NCI-H1105 treated with DMSO at 0.1 percent for 48 hours (cell line): ENCODE data around the gene GTF2IRD1.
"Not testable (repeated sequence)": the region's sequence is repeated elsewhere in the genome, so short reads cannot be mapped to it uniquely, and the experiment has no call there.

Experiments
- DNase-seq: peaks from one replicate; lab custom pipeline; 2025; lab: John Stamatoyannopoulos, UW

Gene GTF2IRD1

DNA sequence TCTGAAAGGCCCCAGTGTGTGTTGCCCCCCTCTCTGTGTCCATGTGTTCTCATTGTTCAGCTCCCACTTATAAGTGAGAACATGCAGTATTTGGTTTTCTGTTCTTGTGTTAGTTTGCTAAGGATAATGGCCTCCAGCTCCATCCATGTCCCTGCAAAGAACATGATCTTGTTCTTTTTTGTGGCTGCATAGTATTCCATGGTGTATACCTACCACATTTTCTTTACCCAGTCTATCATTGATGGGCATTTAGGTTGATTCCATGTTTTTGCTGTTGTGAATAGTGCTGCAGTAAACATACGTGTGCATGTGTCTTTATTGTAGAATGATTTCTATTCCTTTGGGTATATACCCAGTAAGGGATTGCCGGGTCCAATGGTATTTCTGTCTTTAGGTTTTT is 37.8 kb downstream of the GTF2IRD1 start:
- DNase-seq, result not testable (repeated sequence)

DNA sequence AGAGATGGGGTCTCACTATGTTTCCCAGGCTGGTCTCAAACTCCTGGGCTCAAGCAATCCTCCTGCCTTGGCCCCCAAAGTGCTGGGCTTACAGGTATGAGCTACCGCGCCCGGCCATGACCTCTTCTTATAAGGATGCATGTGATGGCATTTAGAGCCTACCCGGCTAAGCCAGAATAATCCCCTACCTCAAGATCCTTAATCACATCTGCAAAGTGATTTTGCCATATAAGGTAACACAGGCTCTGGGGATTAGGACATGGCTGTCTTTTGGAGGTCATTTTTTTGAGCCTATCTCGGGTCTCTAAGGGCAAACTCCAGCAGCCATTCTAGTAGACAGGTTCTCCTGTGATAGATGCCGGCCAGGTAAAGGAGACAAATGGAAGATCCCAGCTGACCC is 39.6 kb downstream of the GTF2IRD1 start:
- DNase-seq, result no peak

DNA sequence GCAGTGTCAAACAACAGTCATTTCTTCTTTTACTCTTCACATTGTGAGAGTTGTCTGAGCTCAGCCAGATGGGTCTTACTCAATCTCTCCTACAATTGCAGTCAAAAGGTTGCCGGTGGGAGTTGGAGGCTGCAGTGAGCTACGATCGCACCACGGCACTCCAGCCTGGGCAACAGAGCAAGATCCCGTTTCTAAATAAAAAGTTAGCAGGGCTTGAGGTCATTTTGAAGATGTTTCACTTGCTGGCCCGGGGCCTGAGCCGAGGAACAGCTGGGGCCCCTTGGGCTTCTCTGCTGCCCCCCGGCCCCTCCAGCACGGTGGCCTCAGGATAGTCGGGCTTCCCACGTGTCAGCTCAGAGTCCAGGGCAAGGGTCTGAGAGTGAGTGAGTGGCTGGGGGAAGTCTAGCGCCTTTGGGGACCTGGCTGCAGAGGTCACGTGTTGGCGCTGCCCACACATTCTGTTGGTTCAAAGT is 40.4 kb downstream of the GTF2IRD1 start:
- no peak for DNase-seq

DNA sequence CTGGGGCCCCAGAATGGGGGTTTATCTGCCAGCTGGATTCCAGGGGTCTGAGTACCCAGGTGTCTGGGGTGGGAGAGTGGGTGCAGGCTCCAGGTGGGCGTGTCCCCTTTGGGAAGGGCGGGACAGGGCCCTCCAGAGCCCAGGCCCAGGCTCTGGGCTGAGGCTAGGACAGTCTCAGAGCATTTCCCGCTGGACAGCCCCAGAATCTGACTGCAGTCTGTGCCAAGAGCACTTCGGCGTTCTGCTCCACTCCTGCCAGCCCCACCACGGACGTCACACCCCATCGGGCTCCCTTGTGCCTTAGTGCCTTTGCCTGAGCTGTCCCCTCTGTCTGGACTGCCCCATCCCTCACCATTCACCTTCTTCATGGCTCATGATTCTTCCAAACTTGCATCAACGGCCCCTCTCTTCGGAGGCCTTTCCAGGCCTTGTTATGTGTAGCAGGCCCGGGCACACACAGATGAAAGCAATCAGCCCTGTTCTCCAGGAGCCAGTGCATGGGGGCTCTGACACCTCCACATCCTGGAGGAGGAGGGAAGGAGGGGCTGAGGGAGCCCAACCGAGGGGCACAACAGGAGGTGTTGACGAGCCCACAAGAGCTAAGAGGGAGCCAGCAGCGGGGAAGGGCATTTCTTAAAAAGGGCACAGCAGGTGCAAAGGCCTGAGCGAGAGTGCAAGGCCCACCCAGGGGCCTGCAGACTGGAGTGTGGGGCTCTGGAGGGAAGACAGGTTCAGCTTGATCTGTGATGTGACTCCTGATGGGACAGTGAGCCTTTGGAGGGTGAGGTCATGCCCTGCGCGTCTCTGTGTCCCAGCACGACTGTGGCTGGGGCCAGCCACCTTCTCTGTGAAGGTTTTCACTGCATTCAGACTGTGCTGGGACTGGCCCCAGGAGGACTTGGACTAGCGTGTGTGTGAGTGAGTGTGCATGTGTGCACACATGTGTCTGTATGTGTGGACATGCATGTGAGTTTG is 41.7 kb downstream of the GTF2IRD1 start:
- DNase-seq, result no peak

DNA sequence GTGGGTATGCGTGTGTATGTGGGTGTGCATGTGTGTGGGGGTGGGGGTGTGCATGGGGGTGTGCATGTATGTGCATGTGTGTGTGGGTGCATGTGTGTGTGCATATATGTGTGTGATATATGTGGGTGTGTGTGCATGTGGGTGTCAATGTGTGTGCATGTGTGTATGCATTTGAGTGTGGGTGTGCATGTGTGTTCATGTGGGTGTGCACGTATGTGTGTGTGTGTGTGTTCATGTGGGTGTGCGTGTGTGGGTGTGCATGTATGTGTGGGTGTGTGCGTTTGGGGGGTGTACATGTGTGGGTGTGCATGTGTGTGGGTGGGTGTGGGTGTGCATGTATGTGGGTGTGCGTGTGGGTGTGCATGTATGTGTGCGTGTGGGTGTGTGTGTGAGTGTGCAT is 42.6 kb downstream of the GTF2IRD1 start:
- no peak for DNase-seq

DNA sequence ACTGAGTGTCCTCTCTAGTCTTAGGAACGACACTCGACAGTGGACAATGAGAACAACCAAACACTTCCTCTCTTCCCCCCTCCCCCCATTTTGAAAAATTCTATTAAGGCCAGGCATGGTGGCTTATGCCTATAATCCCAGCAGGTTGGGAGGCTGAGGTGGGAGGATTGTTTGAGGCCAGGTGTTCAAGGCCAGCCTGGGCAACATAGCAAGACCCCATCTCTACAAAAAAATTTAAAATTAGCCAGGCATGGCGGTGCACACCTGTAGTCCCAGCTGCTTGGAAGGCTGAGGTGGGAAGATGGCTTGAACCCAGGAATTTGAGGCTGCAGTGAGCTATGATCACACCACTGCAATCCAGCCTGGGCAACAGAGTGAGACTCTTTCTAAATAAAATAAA is 43.1 kb downstream of the GTF2IRD1 start:
- not testable (repeated sequence) for DNase-seq

DNA sequence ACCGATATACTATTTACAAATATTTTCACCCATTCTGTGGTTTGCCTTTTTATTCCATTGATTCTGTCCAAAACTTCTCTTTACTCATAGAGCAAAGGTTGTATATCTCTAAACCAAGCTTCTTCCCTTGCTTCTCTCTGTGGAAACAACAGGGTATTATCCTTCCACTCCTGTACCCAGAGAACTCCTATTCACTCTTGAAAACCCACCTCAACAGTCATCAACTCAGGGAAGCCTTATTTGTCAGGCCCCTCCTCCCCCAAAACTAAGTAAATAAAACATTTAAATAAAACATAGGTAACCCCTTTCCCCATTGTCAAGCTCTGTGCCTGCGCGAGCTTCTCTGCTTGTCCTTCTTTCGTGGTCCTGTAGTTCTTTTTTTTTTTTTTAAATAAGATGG is 44.6 kb downstream of the GTF2IRD1 start:
- DNase-seq, result no peak

DNA sequence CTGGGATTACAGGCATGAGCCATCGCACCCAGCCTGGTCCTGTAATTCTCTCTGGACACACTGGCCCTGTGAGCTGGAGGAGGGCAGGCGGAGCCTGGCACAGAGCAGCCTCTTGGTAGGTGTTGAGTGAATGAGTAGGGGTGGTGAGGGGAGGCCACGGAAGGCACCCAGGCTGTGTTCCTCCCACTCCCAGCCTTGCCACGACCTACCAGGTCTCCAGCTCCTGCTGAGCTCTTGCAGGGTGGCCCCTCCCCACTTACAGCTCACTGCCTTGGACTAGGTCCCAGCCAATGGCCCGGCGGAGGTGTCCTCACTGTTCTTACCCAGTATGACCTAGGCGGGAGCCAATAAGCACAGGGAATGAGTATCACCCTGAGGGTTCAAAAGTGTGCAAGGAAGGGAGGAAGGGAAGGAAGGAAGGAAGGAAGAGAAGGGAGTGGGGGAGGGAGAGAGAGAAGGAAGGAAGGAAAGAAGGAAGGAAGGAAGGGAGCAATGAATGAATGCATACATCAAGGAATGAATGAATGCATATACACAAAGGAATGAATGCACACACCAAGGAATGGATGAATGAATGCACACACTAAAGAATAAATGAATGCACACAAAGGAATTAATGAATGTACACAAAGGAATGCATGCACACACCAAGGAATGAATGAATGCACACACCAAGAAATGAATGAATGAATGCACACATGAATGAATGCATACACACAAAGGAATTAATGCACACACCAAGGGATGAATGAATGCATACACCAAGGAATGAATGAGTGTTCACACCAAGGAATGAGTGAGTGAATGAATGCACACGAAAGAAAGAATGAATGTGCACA is 45.5 kb downstream of the GTF2IRD1 start:
- DNase-seq, result no peak

DNA sequence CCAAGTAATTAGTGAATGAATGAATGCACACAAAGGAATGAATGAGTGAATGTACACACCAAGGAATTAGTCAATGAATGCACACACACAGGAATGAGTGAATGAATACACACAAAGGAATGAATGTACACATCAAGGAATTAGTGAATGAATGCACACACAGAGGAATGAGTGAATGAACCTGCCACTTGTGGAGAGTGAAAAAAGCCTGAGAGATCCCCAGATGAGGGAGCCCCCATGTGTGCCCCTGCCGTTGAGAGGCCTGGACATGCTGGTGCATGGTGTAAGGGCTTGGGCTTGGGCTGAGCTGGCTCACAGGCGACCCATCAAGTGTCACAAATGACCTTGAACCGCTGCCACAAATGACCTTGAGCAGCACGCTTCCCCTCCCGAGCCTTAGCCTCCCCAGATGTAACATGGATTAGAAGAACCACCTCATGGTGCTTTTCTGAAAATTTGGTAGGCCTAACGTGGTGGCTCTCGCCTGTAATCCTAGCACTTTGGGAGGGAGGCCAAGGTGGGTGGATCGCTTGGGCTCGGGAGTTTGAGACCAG is 46.2 kb downstream of the GTF2IRD1 start:
- no peak for DNase-seq

DNA sequence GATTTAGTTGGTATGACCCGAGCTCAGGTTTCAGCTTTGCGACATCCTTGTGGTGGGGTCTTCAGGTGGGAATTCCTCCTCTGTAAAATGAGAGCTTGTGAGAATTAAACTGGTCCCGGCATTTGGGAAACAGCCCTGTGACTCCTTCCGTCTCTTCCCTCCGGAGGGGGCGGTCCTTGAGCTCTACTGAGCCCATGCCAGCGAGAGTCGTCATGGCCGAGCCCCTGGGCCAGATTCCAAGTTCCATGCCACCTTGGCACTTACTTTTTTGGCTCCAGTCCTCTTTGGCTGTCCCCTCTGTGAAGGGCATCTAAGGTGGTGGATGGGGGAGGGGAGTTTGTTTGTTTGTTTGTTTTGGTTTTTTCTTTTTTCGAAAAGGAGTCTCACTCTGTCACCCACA is 47.6 kb downstream of the GTF2IRD1 start:
- peak; percentile 48 for DNase-seq

DNA sequence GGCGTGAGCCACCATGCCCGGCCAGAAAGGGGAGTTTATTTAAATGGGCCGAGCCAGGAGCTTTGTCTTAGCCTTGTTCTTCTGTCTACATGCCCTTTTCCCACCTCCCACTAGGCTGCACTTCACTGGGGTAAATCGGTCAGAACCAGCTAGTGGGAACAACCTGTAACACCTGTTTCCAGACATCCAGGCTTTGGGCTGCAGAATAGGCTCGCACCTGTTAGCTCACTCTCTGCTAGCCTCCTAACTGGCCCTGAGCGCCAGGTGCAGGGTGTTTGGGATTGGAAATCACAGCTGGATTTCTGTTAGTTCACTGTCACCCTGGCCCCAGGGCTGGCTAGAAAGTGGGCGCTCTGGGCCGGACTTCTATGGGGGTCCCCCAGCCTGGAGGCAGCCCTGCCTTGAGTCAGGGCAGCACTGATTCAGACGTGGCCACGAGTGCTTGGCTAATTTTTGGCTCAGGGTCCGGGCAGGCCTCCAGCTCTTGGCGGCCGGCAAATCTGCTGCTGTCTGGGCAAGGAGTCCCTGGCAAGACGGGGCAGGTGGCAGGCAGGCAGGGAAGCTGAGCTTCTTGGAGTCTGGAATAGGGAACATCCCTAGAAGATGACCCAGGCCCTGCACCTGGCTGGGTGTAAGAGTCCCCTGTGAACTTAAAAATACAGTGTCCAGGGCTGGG is 48.6 kb downstream of the GTF2IRD1 start:
- peak; percentile 19 for DNase-seq

DNA sequence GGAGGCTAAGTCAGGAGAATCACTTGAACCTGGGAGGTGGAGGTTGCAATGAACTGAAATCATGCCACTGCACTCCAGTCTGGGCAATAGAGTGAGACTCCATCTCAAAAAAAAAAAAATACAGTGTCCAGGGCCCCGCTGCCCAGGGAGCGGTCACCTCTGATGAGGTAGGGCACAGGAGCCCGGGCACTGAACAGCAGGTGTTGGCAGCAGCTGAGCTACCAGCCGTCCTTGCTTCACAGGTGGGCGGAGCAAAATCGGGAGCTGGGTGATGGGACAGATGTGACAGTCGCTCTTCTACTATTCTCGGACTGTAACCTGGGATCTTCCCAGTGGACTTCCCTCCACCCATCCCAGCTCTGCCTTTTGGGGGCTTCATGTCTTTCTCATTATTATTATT is 49.4 kb downstream of the GTF2IRD1 start:
- DNase-seq, result no peak

DNA sequence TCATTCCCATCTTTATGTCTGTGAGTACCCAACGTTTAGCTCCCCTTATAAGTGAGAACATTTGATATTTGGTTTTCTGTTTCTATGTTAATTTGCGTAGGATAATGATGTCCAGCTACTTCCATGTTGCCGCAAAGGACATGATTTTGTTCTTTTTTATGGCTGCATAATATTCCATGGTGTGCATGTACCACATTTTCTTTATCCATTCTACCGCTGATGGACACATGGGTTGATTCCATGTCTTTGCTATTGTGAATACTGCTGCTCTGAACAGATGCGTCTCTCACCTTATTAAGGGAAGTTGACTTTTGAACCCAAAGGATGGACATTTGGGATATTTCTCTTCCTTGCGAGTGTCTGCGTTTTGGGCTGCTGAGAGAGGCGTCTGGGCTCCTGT is 50.2 kb downstream of the GTF2IRD1 start:
- DNase-seq, result no peak

DNA sequence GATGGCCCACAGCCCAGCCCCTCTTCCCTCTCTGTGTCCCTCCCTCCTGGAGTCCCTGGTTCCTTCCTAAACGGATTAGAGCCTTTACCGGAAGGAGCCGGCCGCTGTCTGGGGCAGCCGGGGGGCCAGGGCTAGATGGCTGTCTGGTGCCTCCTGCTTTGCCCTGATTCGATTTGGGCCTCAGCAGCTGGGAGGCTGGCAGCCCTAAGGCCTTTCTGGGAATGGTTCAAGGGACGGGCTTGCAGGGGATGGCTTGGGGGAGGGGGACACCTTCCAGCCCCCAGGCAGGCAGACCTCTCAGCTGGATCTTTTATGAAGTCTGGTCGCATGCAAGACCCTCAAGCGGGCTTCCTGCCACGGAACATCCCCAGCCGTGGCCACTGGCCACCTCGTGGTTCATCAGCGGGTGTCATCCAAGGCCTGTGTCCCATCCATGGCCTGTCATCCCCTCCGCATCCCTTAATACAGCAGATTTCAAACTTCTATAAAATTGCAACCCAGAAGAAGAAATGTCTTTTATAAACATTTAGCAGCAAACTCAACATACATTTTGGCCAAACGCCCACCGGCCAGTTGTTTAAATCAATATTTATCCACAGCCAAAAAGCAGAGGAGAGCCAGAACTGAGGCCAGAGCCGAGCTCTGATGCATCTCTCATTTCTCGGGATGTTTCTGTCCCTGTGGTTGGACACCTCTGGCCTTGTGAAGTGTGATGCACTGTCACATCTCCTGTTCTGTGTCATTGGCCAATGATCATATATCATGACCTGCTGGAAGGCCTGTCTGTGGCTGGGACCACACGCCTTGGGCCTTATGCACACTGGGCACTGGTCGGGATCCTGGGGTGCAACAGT is 52.0 kb downstream of the GTF2IRD1 start:
- DNase-seq, result no peak

DNA sequence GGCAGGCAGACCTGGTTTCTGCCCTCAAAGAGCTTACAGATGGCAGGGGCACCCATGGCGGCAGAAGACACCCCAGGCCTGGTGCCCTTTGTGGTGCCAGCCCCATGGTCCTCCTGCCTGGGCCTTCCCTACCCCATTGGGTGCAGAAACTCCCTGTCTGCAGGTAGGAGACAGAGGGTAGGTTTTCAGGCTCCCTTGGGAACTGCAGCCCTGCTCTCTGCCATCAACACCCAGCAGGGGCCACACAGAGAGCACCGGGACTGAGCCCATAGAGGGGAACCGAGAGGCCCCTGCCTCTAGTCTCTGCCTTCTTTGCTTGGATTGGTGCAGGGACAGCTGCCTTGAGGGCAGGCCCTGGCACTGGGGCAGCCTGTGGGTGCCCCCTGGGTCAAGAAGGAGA is 52.6 kb downstream of the GTF2IRD1 start:
- no peak for DNase-seq

DNA sequence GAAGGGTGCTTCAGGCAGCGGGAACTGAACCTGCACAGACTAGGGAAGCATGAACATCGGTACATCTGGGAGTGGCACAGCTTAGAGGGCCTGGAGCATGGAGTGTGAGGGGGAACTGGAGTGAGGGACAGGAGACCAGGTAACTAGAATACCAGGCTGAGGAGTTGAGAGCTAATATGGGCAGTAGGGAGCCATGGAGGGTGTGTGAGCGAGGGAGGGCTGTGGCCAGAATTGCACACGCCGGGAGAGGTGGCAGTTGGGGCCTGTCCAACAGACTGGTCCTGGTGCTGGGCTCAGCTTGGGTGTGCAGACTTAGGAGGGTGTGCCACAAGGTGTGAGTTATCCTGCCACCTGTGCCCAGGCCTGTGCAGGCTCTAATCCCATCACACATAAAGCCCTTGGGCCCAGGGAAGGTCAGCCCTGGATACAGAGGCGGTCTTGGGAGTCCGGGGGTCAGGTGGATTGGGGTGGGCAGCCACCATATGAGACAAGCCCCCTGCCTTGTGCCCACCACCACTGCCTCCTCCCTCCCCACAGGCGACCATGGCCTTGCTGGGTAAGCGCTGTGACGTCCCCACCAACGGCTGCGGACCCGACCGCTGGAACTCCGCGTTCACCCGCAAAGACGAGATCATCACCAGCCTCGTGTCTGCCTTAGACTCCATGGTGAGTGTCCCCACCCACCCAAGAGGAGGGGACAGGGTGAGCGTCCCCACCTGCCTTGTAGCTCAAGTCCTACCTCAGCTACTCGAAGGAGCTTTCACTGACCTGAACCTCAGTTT is 54.0 kb downstream of the GTF2IRD1 start:
- DNase-seq, result no peak

DNA sequence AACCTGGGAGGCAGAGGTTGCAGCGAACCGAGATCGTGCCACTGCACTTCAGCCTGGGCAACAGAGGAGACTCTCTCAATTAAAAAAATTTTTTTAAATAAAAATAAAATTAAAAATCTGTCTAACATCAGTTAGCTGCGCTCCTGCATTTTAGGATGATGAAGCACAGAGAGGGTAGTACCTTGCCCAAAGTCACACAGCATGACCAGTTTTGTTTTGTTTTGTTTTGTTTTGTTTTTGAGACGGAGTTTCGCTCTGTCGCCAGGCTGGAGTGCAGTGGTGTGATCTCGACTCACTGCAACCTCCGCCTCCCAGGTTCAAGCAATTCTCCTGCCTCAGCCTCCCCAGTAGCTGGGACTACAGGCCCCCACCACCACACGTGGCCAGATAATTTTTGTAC is 55.7 kb downstream of the GTF2IRD1 start:
- DNase-seq, result not testable (repeated sequence)

DNA sequence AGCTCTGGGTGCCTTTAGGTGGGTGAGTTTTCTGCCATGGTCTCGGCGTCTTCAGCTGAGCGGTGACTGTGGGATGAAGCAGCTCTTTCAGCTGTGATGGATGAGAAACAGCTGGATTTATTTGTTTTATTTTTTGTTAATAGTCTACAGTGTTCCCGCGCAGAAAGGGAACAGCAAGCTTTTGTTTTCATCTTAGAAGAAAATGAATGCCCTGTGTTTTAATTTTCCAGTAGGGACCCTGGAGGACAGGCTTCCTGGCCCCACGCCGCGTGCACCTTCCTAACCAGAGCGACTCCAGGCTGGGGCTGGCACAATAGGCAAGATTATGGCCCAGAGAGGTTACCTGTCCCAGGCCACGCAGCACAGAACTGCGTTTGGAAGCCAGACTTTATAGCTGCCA is 57.6 kb downstream of the GTF2IRD1 start:
- no peak for DNase-seq

DNA sequence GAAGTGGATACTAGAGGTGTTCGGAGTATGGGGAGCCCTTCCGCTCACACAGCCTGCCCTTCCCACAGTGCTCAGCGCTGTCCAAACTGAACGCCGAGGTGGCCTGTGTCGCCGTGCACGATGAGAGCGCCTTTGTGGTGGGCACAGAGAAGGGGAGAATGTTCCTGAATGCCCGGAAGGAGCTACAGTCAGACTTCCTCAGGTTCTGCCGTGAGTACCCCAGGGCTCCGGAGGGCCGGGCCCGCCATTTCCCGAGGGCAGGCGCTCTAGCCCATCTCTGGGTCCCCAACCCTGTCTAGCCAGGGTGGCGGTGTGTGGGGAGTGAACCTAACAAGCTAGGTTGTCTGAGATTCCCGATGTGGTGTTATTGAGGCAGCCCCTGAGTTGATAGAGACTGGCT is 59.1 kb downstream of the GTF2IRD1 start:
- no peak for DNase-seq

DNA sequence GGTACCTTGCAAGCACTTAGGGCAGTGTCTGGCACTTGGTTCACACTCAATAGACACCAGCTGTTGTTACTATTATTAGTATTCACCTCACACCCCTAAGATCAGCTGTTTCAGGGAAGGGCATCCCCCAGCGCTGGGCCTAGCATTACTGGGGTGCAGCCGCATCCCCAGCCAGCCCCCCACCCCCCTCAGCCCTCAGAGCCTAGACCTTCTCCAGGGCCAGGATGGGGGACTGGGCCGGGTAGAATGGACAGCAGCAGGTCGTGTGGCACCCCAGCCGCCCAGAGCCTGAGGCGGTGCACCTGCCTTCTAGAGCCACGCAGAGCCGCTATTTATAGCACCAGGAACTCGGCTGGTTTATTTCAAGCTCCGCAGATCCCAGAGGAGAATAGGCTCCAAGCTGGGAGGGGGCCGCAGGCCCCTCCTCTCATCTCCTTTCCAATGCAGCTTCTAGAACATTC is 60.5 kb downstream of the GTF2IRD1 start:
- DNase-seq, result no peak
